NCI-H1436 (cell line): ENCODE results near the gene OLFML2A.
"Not testable (repeated sequence)": the region's sequence is repeated elsewhere in the genome, so short reads cannot be mapped to it uniquely, and the experiment has no call there.

Experiments used
- DNase-seq: peaks from one replicate; lab custom pipeline; 2025; lab: John Stamatoyannopoulos, UW

The OLFML2A gene

DNA sequence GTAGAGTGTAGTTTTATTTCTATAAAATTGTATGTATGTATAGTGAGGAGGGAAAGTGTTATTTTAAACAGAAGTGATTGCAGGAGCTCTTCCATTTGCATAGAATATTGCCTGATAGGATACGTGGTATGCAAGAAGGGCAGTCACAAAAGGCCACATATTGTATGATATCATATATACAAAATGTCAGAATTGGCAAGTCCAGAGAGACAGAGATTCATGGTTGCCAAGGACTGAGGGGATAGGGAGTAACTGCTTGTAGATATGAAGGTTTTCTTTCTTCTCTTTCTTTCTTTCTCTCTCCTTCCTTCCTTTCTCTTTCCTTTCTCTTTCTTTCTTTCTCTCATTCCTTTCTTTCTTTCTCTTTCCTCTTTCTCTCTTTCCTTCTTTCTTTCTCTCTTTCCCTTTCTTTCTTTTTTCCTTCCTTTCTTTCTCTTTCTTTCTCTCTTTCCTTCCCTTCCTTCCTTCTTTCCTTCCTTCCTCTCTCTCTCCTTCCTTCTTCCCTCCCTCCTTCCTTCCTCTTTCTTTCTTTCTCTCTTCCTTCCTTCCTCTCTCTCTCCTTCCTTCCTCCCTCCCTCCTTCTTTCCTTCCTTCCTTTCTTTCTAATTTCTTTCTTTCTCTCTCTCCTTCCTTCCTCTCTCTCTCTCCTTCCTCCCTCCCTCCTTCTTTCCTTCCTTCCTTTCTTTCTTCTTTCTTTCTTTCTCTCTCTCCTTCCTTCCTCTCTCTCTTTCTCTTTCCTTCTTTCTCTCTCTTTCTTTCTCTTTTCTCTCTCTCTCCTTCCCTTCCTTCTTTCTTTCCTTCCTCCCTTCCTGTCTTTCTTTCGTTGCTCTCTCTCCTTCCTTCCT lies 51.8 kb downstream of the OLFML2A start:
- DNase-seq: no peak

- no peak for DNase-seq
Measured at GRCh38 chr9:124829334-124829669, 52.4 kb downstream of the OLFML2A start.

DNA sequence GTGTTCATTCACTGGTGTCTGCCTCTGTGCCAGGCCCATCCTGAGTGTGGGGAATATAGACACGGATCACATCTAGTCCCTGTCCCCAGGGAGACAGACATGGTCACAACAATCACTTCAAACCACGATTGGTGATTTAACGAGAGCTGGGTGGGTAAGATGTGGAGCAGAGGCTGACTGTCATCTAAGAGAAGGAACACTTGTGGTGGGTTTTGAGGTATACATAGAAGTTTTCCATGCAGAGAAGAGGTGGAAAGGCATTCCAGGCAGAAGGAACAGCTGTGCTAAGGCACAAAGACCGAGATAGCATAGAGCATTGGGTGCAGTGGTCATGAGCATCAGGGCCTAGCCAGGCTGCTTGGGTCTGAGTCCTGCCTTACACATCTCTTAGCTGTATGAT lies 53.7 kb downstream of the OLFML2A start:
- no peak for DNase-seq

DNA sequence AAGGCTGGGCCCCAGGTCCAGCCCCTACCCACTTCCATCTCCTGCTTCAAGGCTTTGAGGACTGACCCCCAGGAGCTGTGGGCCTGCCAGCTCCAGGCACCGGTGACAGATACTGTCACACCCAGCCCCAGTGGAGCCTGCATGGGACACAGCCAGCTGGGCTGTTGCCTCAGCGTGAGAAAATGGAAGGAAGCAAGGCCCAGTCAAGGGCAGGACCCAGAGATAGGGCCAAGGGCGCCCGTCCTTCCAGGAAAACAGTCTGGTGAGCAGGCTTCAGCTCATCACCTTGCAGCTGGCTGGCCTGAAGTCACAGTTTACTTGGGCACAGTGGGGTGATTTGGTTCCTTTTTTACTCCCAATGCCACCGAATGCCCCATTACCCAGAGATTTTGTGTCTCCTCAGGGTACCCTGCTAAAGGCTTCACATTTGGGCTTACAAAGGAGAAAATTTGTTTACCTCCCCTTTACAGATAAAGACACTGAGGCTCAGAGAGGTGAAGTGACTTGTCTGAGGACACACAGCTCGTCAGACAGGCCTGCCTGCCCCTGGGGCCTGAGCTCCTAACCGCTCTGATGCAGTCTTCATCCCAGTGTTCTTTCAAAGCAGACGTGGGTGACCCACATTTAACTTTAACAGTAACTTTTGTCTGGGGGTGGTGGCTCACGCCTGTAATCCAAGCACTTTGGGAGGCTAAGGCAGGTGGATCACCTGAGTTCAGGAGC lies 54.9 kb downstream of the OLFML2A start:
- DNase-seq: no peak

GRCh38 chr9:124834591-124834990 lies 57.7 kb downstream of the OLFML2A start:
- peak; percentile 53 for DNase-seq

GRCh38 chr9:124835026-124835557 lies 58.2 kb downstream of the OLFML2A start:
- DNase-seq: peak; percentile 82

- DNase-seq: not testable (repeated sequence)
Measured at GRCh38 chr9:124838132-124838531, 61.2 kb downstream of the OLFML2A start.

- DNase-seq: not testable (repeated sequence)
Measured at GRCh38 chr9:124838567-124839275, 61.8 kb downstream of the OLFML2A start.

DNA sequence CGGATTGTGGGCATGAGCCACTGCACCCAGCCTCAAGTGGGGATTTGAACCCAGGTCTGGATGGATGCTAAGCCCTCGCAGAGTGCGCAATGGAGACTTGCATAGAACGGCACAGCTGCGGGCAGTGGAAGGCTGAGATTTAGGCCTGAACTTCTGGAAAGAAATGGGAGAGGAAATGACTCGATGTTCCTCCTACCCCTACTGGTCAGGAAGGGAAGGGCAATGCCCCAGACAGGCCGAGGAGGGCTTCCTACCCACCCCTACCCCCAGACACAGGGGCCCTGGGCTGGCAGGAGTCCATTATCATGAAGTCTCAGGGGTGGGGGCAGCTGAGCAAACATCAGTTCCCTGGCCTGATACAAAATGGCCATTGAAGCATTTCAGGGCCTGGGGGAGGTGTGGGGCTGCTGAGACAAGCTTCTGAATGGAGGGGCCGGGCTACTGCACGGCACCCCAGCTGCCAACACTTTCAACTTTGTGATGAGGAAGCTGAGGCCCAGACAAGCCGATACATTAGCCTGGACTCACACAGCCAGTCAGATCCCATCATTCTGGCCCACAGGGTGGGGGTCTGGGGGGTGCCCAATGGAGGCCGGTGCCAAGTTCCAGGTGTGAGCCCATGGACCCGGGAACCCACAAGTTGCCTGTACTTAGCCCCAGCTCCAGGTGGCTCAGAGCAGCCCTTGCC lies 62.8 kb downstream of the OLFML2A start:
- peak; percentile 33 for DNase-seq

DNA sequence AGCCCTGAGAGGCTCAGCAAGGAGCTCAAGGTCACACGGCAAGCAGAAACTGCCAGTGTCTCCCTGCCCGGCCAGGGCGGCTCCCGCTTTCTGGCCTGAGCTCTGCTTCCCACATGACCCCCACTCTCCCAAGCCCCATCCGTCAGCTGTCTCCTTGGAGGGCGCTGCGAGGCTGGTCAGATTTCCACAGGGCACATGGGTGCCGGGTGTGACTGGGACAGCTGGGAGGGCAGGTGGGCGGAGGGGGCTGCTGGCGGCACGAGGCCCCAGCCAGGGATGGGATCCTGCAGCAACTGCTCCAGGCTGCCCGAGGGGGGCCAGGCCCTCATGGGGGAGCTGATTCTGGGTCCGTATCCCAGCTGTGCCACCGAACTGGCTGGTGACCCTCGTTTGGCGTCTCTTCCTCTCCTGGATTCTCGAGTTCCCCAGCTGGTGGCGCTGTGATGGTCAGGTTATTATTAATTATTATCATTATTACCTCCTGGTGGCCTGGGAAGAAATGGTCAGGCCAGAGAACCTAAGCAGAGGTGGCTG lies 63.4 kb downstream of the OLFML2A start:
- no peak for DNase-seq

- DNase-seq: no peak
Measured at GRCh38 chr9:124841075-124841821, 64.3 kb downstream of the OLFML2A start.

GRCh38 chr9:124843456-124844034 lies 66.6 kb downstream of the OLFML2A start:
- DNase-seq: no peak

GRCh38 chr9:124844291-124844690 lies 67.4 kb downstream of the OLFML2A start:
- DNase-seq: no peak

DNA sequence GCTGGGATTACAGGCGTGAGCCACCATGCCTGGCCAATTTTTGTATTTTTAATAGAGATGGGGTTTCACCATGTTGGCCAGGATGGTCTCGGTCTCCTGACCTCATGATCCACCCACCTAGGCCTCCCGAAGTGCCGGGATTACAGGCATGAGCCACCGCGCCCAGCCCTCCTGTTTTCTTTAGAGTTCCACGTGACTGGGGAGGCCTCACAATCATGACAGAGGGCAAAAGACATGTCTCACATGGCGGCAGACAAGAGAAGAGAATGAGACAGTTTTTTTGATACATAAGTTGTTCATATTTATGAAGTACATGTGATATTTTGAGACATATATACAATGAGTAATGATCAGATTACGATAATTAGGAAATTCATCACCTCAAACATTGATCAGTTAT lies 69.5 kb downstream of the OLFML2A start:
- DNase-seq: not testable (repeated sequence)

GRCh38 chr9:124846969-124847368 lies 70.0 kb downstream of the OLFML2A start:
- no peak for DNase-seq

DNA sequence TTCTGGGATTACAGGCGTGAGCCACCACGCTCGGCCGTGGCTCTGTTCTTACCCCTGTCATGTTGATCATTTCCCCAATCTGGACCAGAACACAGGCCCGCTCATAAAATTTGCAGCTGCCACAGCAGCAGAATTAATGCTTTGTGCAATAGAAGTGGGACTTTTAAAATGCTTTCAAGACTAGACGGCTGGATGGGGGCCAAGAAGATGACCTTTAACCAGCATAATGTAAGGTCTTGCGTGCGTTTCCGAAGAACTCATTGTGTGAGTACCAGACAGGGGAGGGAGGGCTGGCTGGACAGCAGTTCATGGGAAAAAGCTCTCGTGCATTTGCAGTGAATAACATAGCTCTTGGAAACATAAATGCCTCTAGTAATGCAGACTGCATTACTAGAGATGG lies 72.9 kb downstream of the OLFML2A start:
- no peak for DNase-seq

GRCh38 chr9:124852121-124852828 lies 75.3 kb downstream of the OLFML2A start:
- no peak for DNase-seq

GRCh38 chr9:124852829-124853531 lies 76.0 kb downstream of the OLFML2A start, which contains the start of gene WDR38:
WDR38 (plus strand) TSS chr9:124853460; CDS start chr9:124853532, 72 bp downstream.
- DNase-seq: peak; percentile 53

- no peak for DNase-seq
Measured at GRCh38 chr9:124853605-124854143, 76.7 kb downstream of the OLFML2A start.
